C1 segment of cervical spinal cord (tissue), 14 donors: ENCODE data around the gene TSPAN6.

ENCODE experiments used
- DNase-seq, 14 donors: peaks; one replicate each; lab custom pipeline; 2025; lab: John Stamatoyannopoulos, UW

TSPAN6 gene

GRCh38 chrX:100647739-100648138, 11.1 kb upstream of the TSPAN6 start:
- no peak for DNase-seq

DNA sequence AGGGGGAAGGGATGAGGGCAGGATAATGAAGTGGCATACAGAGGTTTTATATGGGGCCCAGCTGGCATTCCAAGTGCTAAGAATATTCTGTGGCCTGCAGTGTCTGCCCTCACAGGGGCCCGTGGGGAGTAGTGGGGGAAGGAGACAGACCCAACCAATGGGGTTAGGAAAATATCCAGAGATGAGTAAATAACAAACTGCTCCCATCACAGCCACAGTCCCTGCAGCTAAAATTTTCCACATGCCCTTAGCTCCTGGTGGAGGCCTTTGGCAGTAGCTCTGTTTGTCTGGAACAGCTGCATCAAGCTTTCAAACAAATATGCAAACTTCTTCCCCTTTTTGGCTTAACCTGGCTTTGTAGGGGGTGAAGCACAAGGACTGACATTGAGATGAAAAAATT, 10.5 kb upstream of the TSPAN6 start:
- no peak for DNase-seq

DNA sequence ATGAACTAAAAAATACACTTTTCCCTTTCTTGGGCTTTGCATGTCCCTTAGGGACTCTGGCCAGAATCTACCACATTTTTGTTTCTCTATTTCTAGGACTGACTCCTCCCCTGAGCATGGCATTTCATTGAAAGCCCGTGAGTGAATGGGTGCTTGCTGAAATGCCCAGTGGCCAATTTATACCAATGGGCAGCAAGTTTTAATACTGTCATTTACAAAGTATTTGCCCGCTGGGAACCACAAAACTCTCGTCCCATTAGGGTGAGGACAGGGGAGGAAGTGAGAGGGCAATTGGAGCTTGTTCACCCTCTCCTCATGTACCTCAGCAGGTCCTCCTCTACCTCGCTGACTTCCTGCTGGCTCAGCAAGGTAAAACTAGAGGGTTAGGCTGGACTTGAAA, 8.5 kb upstream of the TSPAN6 start:
- DNase-seq, result no peak

DNA sequence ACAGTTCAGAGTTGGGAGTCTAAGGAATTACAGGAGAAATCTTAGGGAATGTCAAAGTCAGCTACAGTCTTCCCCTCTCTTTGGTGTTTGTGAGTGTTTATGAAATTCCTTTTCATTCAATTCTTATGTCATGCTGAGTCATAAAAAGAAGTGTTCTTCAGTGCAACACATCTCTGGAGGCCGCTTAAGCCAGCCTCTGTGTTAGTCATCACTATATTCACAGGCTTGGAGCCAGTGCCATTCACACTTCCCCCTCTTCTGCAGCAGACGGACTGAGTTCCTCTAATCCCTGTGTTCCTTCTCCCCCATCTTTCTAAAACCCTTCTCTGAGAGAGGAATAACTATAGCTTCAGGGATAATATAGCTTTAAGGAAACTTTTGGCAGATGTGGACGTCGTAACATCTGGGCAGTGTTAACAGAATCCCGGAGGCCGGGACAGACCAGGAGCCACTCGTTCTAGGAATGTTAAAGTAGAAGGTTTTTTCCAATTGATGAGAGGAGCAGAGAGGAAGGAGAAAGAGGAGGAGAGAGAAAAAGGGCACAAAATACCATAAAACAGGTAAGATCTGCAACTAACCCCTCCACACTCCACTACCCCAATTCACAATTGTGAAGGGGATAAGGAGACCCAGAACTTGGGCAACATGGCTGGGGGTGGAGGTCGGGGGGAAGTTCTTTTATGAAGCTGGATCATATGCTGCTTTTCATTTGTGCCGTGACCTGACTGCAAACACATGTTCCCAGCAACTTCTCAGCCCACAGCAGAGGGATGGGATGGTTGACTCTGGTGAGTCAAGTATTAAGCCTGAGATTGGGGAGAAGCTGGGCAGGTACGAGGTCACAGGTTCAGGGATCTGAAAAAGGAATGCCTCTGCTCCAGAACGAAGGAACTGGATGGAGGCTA, 7.6 kb upstream of the TSPAN6 start, which contains the start of gene SRPX2:
SRPX2 (plus strand) TSS at position 244 of the 905 bp plus-strand sequence. CDS start 2,124 bp downstream, outside the sequence.
- DNase-seq, result peak in 1 of 14 donors; percentile 5

DNA sequence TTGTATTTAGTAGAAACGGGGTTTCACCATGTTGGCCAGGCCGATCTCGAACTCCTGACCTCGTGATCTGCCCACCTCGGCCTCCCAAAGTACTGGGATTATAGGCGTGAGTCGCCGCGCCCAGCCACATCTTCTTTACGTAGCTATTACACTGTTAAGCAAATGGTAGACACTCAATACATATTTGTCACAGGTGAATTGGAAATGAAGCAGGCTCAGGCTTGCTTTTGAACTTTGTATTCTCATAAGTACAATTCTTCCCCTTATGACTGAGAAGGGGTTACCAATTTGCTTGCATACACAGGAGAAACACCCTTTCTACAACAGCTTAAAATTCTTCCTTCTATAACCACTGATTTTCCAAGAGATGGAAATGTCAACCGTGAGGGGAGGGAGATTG, 6.6 kb upstream of the TSPAN6 start:
- no peak for DNase-seq

- no peak for DNase-seq
Measured at GRCh38 chrX:100642290-100642689, 5.7 kb upstream of the TSPAN6 start.

- DNase-seq, result no peak
Measured at GRCh38 chrX:100635989-100636320, 651 bp downstream of the TSPAN6 start.

GRCh38 chrX:100635040-100635439, 1.6 kb downstream of the TSPAN6 start:
- DNase-seq, result no peak

DNA sequence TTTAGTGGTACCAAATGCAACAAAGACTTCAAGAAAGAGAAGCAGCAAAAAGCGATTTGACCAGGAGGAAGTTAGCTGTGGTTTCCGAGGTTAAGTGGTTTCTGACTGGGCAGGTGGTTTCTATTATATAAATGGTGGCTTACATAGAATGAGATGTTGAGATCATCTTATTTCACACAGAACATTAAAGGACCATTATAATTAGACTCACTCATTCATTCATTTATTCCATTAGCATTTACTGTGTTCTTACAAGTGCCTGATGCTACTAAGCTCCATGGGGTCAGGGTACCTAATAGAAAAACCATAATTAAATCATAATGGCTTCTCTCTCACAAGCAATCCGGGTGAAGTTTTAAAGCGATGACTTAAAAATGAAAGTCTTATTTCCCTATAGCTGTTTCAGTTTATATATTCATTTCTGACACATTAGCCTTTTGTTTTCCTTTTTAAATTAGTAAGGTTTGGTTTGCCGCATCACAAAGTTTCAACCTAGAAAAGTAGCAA, 10.6 kb downstream of the TSPAN6 start:
- DNase-seq, result no peak

DNA sequence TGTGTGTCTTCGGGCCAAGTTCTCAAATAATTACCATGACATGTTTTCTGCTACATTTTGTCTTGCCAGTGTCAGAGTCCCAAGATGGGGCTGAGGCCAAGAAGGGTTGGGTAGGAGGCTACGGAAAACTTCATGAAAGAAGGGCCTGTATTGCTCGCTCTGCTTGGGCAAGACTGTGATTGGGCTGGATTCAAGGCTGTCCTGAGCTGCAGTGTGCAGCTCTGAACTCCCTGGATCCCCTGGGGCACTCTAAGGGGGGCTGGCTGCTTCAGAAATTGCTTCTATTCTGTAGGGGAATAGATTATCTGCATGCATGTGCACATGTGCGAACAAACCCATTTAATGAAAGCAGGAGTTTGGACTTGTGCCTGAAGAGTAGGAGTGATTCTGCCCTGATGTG, 13.6 kb downstream of the TSPAN6 start:
- DNase-seq, result no peak

DNA sequence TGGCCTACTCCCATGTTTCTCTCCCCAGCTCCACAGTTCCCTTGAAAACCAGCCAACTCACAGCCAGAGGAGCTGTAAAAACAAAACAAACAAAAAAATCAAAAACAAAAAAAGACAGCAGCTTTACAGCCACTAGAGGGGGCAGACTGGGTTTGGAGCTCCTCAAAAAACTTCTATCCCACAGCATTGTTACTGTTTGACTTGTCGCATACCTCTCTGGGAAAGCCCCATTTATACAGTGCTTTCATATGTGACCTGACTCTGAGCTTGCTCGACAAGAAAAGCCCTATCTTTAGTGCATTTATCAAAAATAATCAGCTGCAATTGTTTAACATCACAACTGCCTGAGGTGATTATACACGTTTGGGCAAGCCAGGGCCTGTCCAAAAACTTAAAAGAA, 21.6 kb downstream of the TSPAN6 start:
- DNase-seq, result no peak

DNA sequence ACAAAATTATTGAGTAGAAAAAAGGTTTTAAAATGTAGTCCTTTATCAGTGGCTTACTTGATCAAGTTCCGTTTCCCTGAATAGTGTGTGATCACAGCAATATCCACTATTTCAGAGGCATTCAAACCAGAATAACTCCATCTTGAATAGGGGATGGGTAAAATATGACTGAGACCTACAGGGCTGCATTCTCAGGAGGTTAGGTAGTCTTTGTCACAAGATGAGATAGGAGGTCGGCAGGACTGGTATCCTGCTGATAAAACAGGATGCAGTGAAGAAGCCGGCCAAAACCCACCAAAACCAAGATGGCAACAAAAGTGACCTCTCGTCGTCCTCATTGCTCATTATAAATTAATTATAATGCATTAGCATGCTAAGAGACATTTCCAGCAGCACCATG, 24.7 kb downstream of the TSPAN6 start:
- DNase-seq, result no peak

DNA sequence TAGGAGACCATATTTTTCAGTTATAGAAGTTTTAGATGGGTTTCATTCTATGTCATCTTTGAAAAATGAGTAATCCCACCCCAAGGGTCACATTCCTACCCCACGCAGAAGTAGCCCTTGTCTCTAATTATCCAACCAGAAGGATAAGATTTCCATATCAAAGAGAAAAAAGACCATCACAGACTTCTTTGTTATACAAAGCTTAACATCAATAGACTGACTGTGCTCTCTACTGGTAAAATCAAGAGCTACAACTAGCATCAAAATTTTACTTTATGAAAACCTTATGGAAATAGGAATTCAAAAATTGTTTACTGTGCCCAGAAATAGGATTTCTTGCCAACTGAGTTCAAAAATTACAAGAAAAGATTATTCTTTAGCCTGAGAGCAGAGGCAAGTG, 27.0 kb downstream of the TSPAN6 start:
- no peak for DNase-seq

DNA sequence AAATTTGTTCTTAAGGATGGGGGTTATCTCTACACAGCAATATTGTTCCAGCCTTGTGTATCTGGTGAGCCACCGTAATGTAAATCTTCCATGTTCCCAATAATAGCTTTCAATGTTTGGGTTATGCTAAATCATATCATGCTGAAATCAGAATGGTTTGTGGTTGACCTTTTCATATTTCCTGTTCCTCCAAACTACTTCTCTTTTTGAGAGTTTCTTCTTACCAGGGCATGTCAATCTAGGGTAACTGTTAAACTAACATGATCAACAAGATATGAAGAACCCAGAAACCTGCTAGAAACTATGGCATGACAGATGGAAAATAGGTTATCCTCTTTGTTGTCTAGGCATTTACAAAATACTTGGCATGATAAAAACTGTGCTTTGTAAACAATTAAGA, 29.9 kb downstream of the TSPAN6 start:
- DNase-seq, result no peak

- no peak for DNase-seq
Measured at GRCh38 chrX:100600758-100601157, 35.8 kb downstream of the TSPAN6 start.

GRCh38 chrX:100600340-100600739, 36.3 kb downstream of the TSPAN6 start:
- no peak for DNase-seq

DNA sequence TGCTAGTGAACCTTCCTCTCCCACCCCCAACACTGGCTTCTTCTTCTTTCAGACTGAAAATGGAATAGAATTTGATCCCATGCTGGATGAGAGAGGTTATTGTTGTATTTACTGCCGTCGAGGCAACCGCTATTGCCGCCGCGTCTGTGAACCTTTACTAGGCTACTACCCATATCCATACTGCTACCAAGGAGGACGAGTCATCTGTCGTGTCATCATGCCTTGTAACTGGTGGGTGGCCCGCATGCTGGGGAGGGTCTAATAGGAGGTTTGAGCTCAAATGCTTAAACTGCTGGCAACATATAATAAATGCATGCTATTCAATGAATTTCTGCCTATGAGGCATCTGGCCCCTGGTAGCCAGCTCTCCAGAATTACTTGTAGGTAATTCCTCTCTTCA, 37.1 kb downstream of the TSPAN6 start:
- DNase-seq, result no peak

DNA sequence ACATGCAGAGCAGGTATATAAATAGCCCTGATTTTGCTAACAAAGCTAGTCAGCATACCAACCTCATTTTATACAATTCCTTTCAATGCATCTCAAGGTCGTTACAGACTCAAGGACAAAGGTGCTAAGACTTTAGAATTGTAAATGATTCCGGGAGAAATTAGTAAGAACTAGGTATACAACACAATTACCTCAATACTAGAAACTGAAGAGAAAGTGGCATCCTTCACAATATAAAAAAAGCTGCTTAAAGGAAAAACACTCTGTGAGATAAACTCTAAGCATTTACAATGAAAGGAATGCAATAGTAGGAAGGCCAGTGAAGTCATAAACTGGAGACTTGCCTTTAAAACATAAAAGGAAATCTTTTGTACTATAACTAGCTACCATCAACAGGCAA, 40.0 kb downstream of the TSPAN6 start:
- DNase-seq, result no peak

- no peak for DNase-seq
Measured at GRCh38 chrX:100593581-100593980, 43.0 kb downstream of the TSPAN6 start.

DNA sequence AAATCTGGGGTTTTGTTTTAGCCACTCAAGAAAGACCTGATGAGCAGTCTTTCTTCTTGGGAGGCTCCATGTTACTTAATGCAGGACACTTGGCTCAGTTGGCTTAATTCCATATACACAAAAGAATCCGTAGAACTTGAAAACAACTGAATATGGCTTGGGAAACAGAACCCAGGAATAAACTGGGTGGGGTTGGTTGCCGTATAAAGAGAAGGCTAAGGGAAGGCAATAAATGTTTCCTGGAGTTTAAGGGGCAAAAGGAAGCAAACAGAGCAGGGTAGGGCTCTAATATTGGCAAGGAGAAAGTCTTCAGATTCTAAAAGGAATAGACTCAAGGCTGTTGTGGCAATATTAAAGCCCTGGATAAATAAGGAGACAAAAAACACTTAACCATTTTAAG, 43.5 kb downstream of the TSPAN6 start:
- DNase-seq, result no peak

- DNase-seq, result no peak
Measured at GRCh38 chrX:100591256-100592051, 45.2 kb downstream of the TSPAN6 start.

DNA sequence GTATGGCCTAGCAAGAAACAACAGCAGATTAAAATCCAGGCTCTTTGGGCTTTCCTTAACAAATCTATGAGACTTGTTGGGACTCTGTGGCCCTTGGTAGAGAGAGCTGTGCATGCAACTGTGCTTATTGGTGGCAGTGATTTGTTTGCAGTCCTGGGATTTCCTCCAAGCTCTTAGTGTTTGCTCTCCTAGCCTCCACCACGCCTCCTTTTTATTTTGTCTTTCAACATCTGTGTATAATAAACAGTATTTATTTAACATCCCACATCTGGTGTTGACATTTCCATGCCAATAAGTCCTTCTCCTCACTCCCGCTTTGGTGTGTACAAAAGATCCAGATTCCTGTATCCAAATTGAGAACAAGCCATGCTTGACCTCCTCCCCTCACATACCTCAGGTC, 48.7 kb downstream of the TSPAN6 start:
- DNase-seq, result no peak

DNA sequence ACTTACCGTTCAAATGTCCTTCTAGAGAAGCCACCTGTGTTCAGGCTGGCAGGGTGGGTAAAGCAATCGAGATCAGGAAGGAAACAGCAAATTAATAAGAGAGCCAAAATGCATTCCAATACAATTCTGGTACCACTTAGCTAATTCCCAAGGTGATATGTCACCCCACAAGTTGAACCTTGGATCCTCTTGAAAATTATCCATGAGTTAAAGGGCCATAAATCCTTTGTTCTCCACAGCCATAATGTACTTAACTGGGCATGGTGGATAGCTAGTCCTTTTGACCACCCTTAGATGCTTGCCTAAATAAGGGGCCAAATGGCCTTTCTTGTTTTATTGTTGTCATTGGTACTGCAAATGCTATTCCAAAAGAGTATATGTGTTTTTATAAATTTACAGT, 49.9 kb downstream of the TSPAN6 start:
- no peak for DNase-seq
